ENCODE results near the gene DBF4. TPM values are rescaled to one million over a fixed set of nuclear protein-coding genes. Genes with fewer than 3 reads are reported as not detected.

Gene DBF4
- total and polyA plus RNA-seq, 2 of the 13 experiments (the other 11 are each of a cell fraction or from before 2014, with no cell fraction given) = 5.0 to 64.4 TPM

DNA sequence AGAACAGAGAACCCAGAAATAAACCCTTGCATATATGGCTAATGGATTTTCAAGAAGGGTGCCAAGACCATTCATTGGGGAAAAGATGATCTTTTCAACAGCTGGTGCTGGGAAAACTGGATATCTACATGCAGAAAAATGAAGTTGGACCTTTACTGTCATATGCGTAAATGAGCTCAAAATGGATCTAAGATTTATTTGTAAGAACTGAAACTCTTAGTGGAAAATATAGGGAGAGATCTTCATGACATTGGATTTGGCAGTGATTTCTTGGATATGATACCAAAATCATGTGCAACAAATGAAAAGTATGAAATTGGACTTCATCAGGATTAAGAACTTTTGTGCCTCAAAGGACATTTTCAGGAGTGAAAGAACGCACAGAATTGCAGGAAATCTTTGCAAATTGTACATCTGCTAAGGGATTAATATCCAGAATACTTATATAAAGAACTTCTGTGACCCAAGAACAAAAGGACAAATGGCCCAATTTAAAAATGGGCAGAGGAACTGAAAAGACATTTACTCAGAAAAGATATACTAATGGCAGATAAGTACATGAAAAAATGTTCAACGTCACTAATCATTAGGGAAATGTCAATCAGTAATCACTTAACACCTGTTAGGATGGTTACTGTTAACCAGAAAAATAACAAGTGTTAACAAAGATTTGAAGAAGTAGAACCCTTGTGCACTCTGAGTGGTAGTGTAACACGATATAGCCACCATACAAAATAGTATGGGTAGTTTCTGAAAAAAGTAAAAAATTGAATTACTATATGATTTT is 6.1 kb downstream of the DBF4 start:
- WGBS (ENCODE audit: low lambda C conversion rate) = 97% methylated on average over 4 of the region's 4 CpGs
- Histone ChIP-seq H3K9ac (ENCODE audit: insufficient read depth, low read depth, low read length) (no peak overlapping the region), H3K4me1 (ENCODE audit: insufficient read depth, low read length) (peaks cover 40% of the 10 kb centered on the region), H3K27ac (ENCODE audit: extremely low read length, insufficient read depth, low read length) (no peak overlapping the region), H3K4me2 (ENCODE audit: low read depth, low read length) (no peak overlapping the region), H3K4me3 (replicated peaks in 1 of 3; ENCODE audit: insufficient read depth in 1 of 3, low read depth in 2 of 3, low read length in 3 of 3) (no peak overlapping the region), H3K9me3 (ENCODE audit: low read length) (no peaks in the 10 kb centered on the region), H4K20me1 (ENCODE audit: insufficient read depth, low read length) (no peaks in the 10 kb centered on the region), H3K27me3 (ENCODE audit: control insufficient read depth in 1 of 2, insufficient read depth in 2 of 2, low read length in 2 of 2) (no peaks in the 10 kb centered on the region), H3K36me3 (replicated peaks in 1 of 2; ENCODE audit: control insufficient read depth in 1 of 2, insufficient read depth in 2 of 2, low read length in 2 of 2) (peaks cover 5 to 25% of the 10 kb centered on the region in 2 experiments; a peak in 3 of 5 replicates), H3K79me2 (ENCODE audit: insufficient read depth, low read length) (peaks cover 53% of the 10 kb centered on the region), H2AFZ (ENCODE audit: low read length) (no peak overlapping the region)
- no peak for ATAC-seq
- FAIRE-seq = no peak
- BruUV-seq (replicated peaks) = no TSS peak
- in situ Hi-C loops (cut with HindIII; ENCODE audit: extremely low pct_ligation_motif_present, low pct_unique_long_range_greater_than_20kb) = no loop called here
- intact Hi-C loops (cut with micrococcal nuclease; ENCODE audit: unreplicated experiment) = no loop called here
- ChIA-PET CTCF (ENCODE audit: low intra/inter-chr PET ratio, low total read pairs) (no interaction called here), POLR2A (no interaction called here)
- no peak for DNase-seq (ENCODE audit: low spot score)
- TF ChIP-seq ZNF160 (CRISPR knock-in tag; IDR thresholded peaks at IDR 0.05) = no peak
- TF ChIP-seq, protein P1, sequence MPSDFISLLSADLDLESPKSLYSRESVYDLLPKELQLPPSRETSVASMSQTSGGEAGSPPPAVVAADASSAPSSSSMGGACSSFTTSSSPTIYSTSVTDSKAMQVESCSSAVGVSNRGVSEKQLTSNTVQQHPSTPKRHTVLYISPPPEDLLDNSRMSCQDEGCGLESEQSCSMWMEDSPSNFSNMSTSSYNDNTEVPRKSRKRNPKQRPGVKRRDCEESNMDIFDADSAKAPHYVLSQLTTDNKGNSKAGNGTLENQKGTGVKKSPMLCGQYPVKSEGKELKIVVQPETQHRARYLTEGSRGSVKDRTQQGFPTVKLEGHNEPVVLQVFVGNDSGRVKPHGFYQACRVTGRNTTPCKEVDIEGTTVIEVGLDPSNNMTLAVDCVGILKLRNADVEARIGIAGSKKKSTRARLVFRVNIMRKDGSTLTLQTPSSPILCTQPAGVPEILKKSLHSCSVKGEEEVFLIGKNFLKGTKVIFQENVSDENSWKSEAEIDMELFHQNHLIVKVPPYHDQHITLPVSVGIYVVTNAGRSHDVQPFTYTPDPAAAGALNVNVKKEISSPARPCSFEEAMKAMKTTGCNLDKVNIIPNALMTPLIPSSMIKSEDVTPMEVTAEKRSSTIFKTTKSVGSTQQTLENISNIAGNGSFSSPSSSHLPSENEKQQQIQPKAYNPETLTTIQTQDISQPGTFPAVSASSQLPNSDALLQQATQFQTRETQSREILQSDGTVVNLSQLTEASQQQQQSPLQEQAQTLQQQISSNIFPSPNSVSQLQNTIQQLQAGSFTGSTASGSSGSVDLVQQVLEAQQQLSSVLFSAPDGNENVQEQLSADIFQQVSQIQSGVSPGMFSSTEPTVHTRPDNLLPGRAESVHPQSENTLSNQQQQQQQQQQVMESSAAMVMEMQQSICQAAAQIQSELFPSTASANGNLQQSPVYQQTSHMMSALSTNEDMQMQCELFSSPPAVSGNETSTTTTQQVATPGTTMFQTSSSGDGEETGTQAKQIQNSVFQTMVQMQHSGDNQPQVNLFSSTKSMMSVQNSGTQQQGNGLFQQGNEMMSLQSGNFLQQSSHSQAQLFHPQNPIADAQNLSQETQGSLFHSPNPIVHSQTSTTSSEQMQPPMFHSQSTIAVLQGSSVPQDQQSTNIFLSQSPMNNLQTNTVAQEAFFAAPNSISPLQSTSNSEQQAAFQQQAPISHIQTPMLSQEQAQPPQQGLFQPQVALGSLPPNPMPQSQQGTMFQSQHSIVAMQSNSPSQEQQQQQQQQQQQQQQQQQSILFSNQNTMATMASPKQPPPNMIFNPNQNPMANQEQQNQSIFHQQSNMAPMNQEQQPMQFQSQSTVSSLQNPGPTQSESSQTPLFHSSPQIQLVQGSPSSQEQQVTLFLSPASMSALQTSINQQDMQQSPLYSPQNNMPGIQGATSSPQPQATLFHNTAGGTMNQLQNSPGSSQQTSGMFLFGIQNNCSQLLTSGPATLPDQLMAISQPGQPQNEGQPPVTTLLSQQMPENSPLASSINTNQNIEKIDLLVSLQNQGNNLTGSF (CRISPR knock-in tag; IDR thresholded peaks at IDR 0.05) = no peak
- TF ChIP-seq ZNF567 (CRISPR knock-in tag; IDR thresholded peaks at IDR 0.05; ENCODE audit: borderline replicate concordance) = no peak
- TF ChIP-seq, protein P2, sequence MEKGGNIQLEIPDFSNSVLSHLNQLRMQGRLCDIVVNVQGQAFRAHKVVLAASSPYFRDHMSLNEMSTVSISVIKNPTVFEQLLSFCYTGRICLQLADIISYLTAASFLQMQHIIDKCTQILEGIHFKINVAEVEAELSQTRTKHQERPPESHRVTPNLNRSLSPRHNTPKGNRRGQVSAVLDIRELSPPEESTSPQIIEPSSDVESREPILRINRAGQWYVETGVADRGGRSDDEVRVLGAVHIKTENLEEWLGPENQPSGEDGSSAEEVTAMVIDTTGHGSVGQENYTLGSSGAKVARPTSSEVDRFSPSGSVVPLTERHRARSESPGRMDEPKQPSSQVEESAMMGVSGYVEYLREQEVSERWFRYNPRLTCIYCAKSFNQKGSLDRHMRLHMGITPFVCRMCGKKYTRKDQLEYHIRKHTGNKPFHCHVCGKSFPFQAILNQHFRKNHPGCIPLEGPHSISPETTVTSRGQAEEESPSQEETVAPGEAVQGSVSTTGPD (CRISPR knock-in tag; IDR thresholded peaks at IDR 0.05) = no peak
- TF ChIP-seq SOX13 (IDR thresholded peaks at IDR 0.05) = no peak
- TF ChIP-seq SOX13 (CRISPR knock-in tag; conservative IDR thresholded peaks at IDR 0.05 in 1 of 2, IDR thresholded peaks at IDR 0.05 in 1 of 2) = no peak
- TF ChIP-seq ZNF382 (CRISPR knock-in tag; IDR thresholded peaks at IDR 0.05; ENCODE audit: borderline replicate concordance) = no peak
- TF ChIP-seq, protein P3, sequence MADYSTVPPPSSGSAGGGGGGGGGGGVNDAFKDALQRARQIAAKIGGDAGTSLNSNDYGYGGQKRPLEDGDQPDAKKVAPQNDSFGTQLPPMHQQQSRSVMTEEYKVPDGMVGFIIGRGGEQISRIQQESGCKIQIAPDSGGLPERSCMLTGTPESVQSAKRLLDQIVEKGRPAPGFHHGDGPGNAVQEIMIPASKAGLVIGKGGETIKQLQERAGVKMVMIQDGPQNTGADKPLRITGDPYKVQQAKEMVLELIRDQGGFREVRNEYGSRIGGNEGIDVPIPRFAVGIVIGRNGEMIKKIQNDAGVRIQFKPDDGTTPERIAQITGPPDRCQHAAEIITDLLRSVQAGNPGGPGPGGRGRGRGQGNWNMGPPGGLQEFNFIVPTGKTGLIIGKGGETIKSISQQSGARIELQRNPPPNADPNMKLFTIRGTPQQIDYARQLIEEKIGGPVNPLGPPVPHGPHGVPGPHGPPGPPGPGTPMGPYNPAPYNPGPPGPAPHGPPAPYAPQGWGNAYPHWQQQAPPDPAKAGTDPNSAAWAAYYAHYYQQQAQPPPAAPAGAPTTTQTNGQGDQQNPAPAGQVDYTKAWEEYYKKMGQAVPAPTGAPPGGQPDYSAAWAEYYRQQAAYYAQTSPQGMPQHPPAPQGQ (CRISPR knock-in tag; IDR thresholded peaks at IDR 0.05; ENCODE audit: borderline replicate concordance) = no peak
- TF ChIP-seq HNF4G (IDR thresholded peaks at IDR 0.05; ENCODE audit: borderline replicate concordance, low read depth, low read length) = no peak
- TF ChIP-seq HNF4G (CRISPR knock-in tag; IDR thresholded peaks at IDR 0.05; ENCODE audit: borderline replicate concordance, low read depth) = no peak
- no peak for TF ChIP-seq SP2 (CRISPR knock-in tag; IDR thresholded peaks at IDR 0.05)
- TF ChIP-seq NR2F2 (IDR thresholded peaks at IDR 0.05; ENCODE audit: borderline replicate concordance, low read depth) = no peak
- TF ChIP-seq ZSCAN20 (CRISPR knock-in tag; IDR thresholded peaks at IDR 0.05; ENCODE audit: borderline replicate concordance) = no peak
- TF ChIP-seq NFE2L2 (IDR thresholded peaks at IDR 0.05; ENCODE audit: low read length) = no peak
- no peak for TF ChIP-seq ZNF337 (CRISPR knock-in tag; IDR thresholded peaks at IDR 0.05; ENCODE audit: borderline replicate concordance, low read depth)
- TF ChIP-seq ZNF136 (CRISPR knock-in tag; IDR thresholded peaks at IDR 0.05; ENCODE audit: low read depth) = no peak
